H9 (cell line): ENCODE measurements around the gene SIL1. TPM values are rescaled to one million over a fixed set of nuclear protein-coding genes. Genes with fewer than 3 reads are reported as not detected.

Source experiments
- DNase-seq: peaks from one replicate; pipeline ENCODE4 v3.0.0-alpha.2; 2017
- H2AFZ ChIP-seq: one replicate; pipeline ENCODE4 v1.6.1; 2013; ENCODE audit warnings: mild to moderate bottlenecking, low read length, control low read depth, moderate library complexity
- H2AK5ac ChIP-seq: 2 replicates; pipeline ENCODE4 v1.6.1; 2013; ENCODE audit warnings: low read length, control low read depth, mixed read lengths; ENCODE audit not compliant: insufficient read length
- H2BK120ac ChIP-seq: one replicate; pipeline ENCODE4 v1.6.1; 2013; ENCODE audit warnings: low read depth, mild to moderate bottlenecking, low read length, control low read depth, inconsistent platforms; ENCODE audit not compliant: poor library complexity, severe bottlenecking
- H2BK12ac ChIP-seq: 2 replicates; pipeline ENCODE4 v1.6.1; 2013; ENCODE audit warnings: low read length, control low read depth, mixed read lengths, low read depth; ENCODE audit not compliant: insufficient read length
- H2BK15ac ChIP-seq: 2 replicates; pipeline ENCODE4 v1.6.1; 2013; ENCODE audit warnings: low read depth, low read length, control low read depth
- H2BK20ac ChIP-seq: one replicate; pipeline ENCODE4 v1.6.1; 2013; ENCODE audit warnings: low read depth, mild to moderate bottlenecking, low read length, control low read depth, inconsistent platforms; ENCODE audit not compliant: poor library complexity, severe bottlenecking
- H2BK5ac ChIP-seq: 2 replicates; pipeline ENCODE4 v1.6.1; 2013; ENCODE audit warnings: low read length, control low read depth, mixed read lengths; ENCODE audit not compliant: insufficient read length
- H3K14ac ChIP-seq: 2 replicates; pipeline ENCODE4 v1.6.1; 2013; ENCODE audit warnings: low read length, control low read depth; ENCODE audit not compliant: insufficient read depth
- H3K18ac ChIP-seq: 2 replicates; pipeline ENCODE4 v1.6.1; 2013; ENCODE audit warnings: low read depth, mild to moderate bottlenecking, mixed read lengths, low read length, control low read depth; ENCODE audit not compliant: insufficient read length
- H3K23ac ChIP-seq: 2 replicates; pipeline ENCODE4 v1.6.1; 2013; ENCODE audit warnings: low read length, control low read depth, mixed read lengths, low read depth; ENCODE audit not compliant: insufficient read length
- H3K23me2 ChIP-seq: 2 replicates; pipeline ENCODE4 v1.6.1; 2013; ENCODE audit warnings: low read depth, mild to moderate bottlenecking, mixed read lengths, low read length, control low read depth; ENCODE audit not compliant: insufficient read length, poor library complexity, severe bottlenecking
- H3K27ac ChIP-seq: 2 replicates; pipeline ENCODE4 v1.5.1; 2013; ENCODE audit warnings: low read length, control low read depth, mixed read lengths, low read depth; ENCODE audit not compliant: insufficient read length
- H3K27me3 ChIP-seq: 2 replicates; pipeline ENCODE4 v1.6.1; 2013; ENCODE audit warnings: low read length, control low read depth, inconsistent platforms; ENCODE audit not compliant: insufficient read depth
- H3K4ac ChIP-seq: 2 replicates; pipeline ENCODE4 v1.6.1; 2013; ENCODE audit warnings: low read depth, mild to moderate bottlenecking, control low read depth, inconsistent platforms, low read length, moderate library complexity
- H3K4me1 ChIP-seq: 2 replicates; pipeline ENCODE4 v1.6.1; 2013; ENCODE audit warnings: low read length, control low read depth, inconsistent platforms; ENCODE audit not compliant: insufficient read depth
- H3K4me2 ChIP-seq: 2 replicates; pipeline ENCODE4 v1.6.1; 2013; ENCODE audit warnings: low read length, control low read depth, mixed read lengths; ENCODE audit not compliant: insufficient read length, insufficient read depth
- H3K56ac ChIP-seq: 2 replicates; pipeline ENCODE4 v1.6.1; 2013; ENCODE audit warnings: low read depth, mild to moderate bottlenecking, mixed read lengths, low read length, control low read depth; ENCODE audit not compliant: insufficient read length
- H3K79me1 ChIP-seq: 2 replicates; pipeline ENCODE4 v1.6.1; 2013; ENCODE audit warnings: low read depth, mild to moderate bottlenecking, moderate library complexity, low read length, control low read depth, inconsistent platforms; ENCODE audit not compliant: insufficient read depth, poor library complexity, severe bottlenecking
- H3K79me2 ChIP-seq: 2 replicates; pipeline ENCODE4 v1.6.1; 2013; ENCODE audit warnings: low read length, control low read depth, inconsistent platforms; ENCODE audit not compliant: insufficient read depth
- H3K9ac ChIP-seq: 2 replicates; pipeline ENCODE4 v1.6.1; 2013; ENCODE audit warnings: low read length, control low read depth, mixed read lengths; ENCODE audit not compliant: insufficient read length; ENCODE audit errors: extremely low read depth
- H3K9me3 ChIP-seq: one replicate; pipeline ENCODE4 v1.6.1; 2013; ENCODE audit warnings: low read depth, low read length, inconsistent platforms; ENCODE audit not compliant: control insufficient read depth
- H3T11ph ChIP-seq: one replicate; pipeline ENCODE4 v1.6.1; 2013; ENCODE audit warnings: mild to moderate bottlenecking, low read length, control low read depth, inconsistent platforms
- H4K20me1 ChIP-seq: one replicate; pipeline ENCODE4 v1.6.1; 2013; ENCODE audit not compliant: control insufficient read depth, insufficient read length, insufficient read depth
- H4K5ac ChIP-seq: 2 replicates; pipeline ENCODE4 v1.6.1; 2013; ENCODE audit warnings: low read depth, mild to moderate bottlenecking, mixed read lengths, low read length, control low read depth; ENCODE audit not compliant: insufficient read length
- H4K8ac ChIP-seq: replicated peaks from 2 replicates; pipeline ENCODE4 v1.6.1; 2013; ENCODE audit warnings: low read length, control low read depth, mixed read lengths, low read depth; ENCODE audit not compliant: insufficient read length
- H4K91ac ChIP-seq: 2 replicates; pipeline ENCODE4 v1.6.1; 2013; ENCODE audit warnings: low read depth, mild to moderate bottlenecking, moderate library complexity, mixed read lengths, low read length, control low read depth; ENCODE audit not compliant: insufficient read length
- H3K27ac Mint-ChIP-seq, 3 experiments: 2 replicates in 2 of 3; 3 replicates in 1 of 3; pipeline ENCODE4 v1.8.0; 2020 to 2021; ENCODE audit warnings: mixed read lengths in 3 of 3, mild to moderate bottlenecking in 1 of 3, moderate library complexity in 1 of 3
- H3K27me3 Mint-ChIP-seq: 2 replicates; pipeline ENCODE4 v1.8.0; 2021; ENCODE audit warnings: low read depth, mild to moderate bottlenecking, moderate library complexity, mixed read lengths
- H3K36me3 Mint-ChIP-seq, 3 experiments: 2 replicates in 2 of 3; 3 replicates in 1 of 3; pipeline ENCODE4 v1.8.0; 2020 to 2021; ENCODE audit warnings: low read depth in 3 of 3, mixed read lengths in 3 of 3; ENCODE audit not compliant: insufficient read depth in 1 of 3
- H3K4me1 Mint-ChIP-seq, 2 experiments: 2 replicates each; pipeline ENCODE4 v1.8.0; 2020; ENCODE audit warnings: mixed read lengths in 2 of 2
- H3K4me3 Mint-ChIP-seq, 2 experiments: 2 replicates in 1 of 2; 3 replicates in 1 of 2; pipeline ENCODE4 v1.8.0; 2020 to 2021; ENCODE audit warnings: mild to moderate bottlenecking in 2 of 2, mixed read lengths in 2 of 2, moderate library complexity in 1 of 2
- H3K9me3 Mint-ChIP-seq, 2 experiments: 2 replicates in 1 of 2; 3 replicates in 1 of 2; pipeline ENCODE4 v1.8.0; 2020; ENCODE audit warnings: mild to moderate bottlenecking in 2 of 2, mixed read lengths in 2 of 2, moderate library complexity in 1 of 2
- WGBS: extraction: QIAGEN DNeasy Blood & Tissue Kit; methylation state at CpG from one replicate; pipeline ENCODE4 v1.1.7; 2013; ENCODE audit warnings: missing lambda C conversion rate, low lambda C conversion rate, mixed read lengths; ENCODE audit not compliant: insufficient read length; ENCODE audit errors: extremely low coverage; 5-methylcytosine and 5-hydroxymethylcytosine counted together
- total RNA-seq: library from RNA; stranded (reverse); gene quantifications from 2 replicates; pipeline ENCODE4 v1.2.1, GENCODE V29; 2021
- TF ChIP-seq, protein P1 (sequence below): fragments of 200-600 bp; sonication (generic); conservative IDR thresholded peaks from 3 replicates; pipeline ENCODE4 v1.8.0; 2021; ENCODE audit warnings: antibody characterized with exemption, mild to moderate bottlenecking

Gene SIL1
- total RNA-seq, 1 experiment from 2014 or later, result 10.6 TPM

DNA sequence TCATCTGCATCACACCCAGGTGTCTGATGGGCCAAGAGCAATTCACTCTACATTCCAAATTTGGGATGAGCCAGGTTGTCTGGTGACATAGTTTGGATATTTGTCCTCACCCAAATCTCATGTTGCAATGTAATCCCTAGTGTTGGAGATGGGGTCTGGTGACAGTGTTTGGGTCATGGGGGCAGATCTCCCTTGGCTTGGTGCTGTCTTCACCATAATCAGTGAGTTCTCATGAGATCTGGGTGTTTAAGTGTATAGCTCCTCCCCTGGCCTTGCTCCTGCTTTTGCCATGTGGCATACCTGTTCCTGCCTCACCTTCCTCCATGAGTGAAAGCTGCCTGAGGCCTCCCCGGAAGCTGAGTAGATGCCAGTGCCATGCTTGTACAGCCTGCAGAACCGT is 7.4 kb upstream of the SIL1 start:
- peaks cover 12 to 13% of the 10 kb centered on the region in 2 experiments for H3K4me1 Mint-ChIP-seq
- H3K14ac ChIP-seq, result no peak overlapping the region
- no peak overlapping the region for H3K27ac Mint-ChIP-seq

More for the DNA sequence above, 7.4 kb upstream of the SIL1 start:
- Histone ChIP-seq H2BK20ac (no peak overlapping the region), H2BK12ac (no peak overlapping the region), H3K9ac (no peak overlapping the region), H3K9me3 (no peaks in the 10 kb centered on the region), H4K91ac (no peak overlapping the region), H3K79me1 (no peaks in the 10 kb centered on the region), H3T11ph (no peak overlapping the region), H4K20me1 (no peaks in the 10 kb centered on the region), H3K23ac (no peak overlapping the region), H3K4ac (no peak overlapping the region), H3K56ac (no peak overlapping the region), H2BK120ac (no peak overlapping the region), H4K8ac (no peak overlapping the region), H2AK5ac (no peak overlapping the region), H3K4me1 (no peaks in the 10 kb centered on the region; the same call in 1 of the 2 replicates), H3K27me3 (no peaks in the 10 kb centered on the region), H2BK5ac (no peak overlapping the region), H4K5ac (no peak overlapping the region), H3K79me2 (no peaks in the 10 kb centered on the region), H3K4me2 (no peak overlapping the region), H2BK15ac (no peak overlapping the region), H3K23me2 (no peaks in the 10 kb centered on the region), H3K18ac (no peak overlapping the region), H3K27ac (no peak overlapping the region), H2AFZ (no peak overlapping the region)
- no peak for DNase-seq
- Mint-ChIP-seq H3K36me3 (no peaks in the 10 kb centered on the region), H3K27me3 (peaks cover 4% of the 10 kb centered on the region), H3K4me3 (no peak overlapping the region), H3K9me3 (no peaks in the 10 kb centered on the region)
- WGBS, result no CpG with 5 or more reads among the region's 2 CpGs
- TF ChIP-seq, protein P1, sequence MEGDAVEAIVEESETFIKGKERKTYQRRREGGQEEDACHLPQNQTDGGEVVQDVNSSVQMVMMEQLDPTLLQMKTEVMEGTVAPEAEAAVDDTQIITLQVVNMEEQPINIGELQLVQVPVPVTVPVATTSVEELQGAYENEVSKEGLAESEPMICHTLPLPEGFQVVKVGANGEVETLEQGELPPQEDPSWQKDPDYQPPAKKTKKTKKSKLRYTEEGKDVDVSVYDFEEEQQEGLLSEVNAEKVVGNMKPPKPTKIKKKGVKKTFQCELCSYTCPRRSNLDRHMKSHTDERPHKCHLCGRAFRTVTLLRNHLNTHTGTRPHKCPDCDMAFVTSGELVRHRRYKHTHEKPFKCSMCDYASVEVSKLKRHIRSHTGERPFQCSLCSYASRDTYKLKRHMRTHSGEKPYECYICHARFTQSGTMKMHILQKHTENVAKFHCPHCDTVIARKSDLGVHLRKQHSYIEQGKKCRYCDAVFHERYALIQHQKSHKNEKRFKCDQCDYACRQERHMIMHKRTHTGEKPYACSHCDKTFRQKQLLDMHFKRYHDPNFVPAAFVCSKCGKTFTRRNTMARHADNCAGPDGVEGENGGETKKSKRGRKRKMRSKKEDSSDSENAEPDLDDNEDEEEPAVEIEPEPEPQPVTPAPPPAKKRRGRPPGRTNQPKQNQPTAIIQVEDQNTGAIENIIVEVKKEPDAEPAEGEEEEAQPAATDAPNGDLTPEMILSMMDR, result no peak
